ENCODE measurements around the gene TMEM94. TPM values are rescaled to one million over a fixed set of nuclear protein-coding genes. Genes with fewer than 3 reads are reported as not detected.
A peak's percentile ranks its signal among the peaks of the same experiment; 100 is the strongest.
"Not testable (repeated sequence)": the region's sequence is repeated elsewhere in the genome, so short reads cannot be mapped to it uniquely, and the experiment has no call there.

TMEM94 gene
- total RNA-seq, result 36.2 TPM

- ATAC-seq, result peak; percentile 93
Observed at GRCh38 chr17:75456417-75457046, at the start of gene TMEM94. Gene TMEM94 (plus strand): TSS chr17:75456635. CDS start chr17:75471906, 15,271 bp downstream.

GRCh38 chr17:75407655-75408352 lies 48.6 kb upstream of the TMEM94 start:
- no peak for ATAC-seq

GRCh38 chr17:75410141-75410540 lies 46.3 kb upstream of the TMEM94 start:
- no peak for ATAC-seq

- no peak for ATAC-seq
Observed at GRCh38 chr17:75411328-75412067, 44.9 kb upstream of the TMEM94 start.

GRCh38 chr17:75412455-75413317 lies 43.7 kb upstream of the TMEM94 start:
- ATAC-seq, result peak; percentile 34

- no peak for ATAC-seq
Observed at GRCh38 chr17:75414488-75414887, 41.9 kb upstream of the TMEM94 start.

GRCh38 chr17:75416006-75416405 lies 40.4 kb upstream of the TMEM94 start:
- no peak for ATAC-seq

- no peak for ATAC-seq
Observed at GRCh38 chr17:75417054-75417580, 39.3 kb upstream of the TMEM94 start.

GRCh38 chr17:75418531-75418930 lies 37.9 kb upstream of the TMEM94 start:
- ATAC-seq, result no peak

- peak; percentile 73 for ATAC-seq
Observed at GRCh38 chr17:75428543-75429469, 27.6 kb upstream of the TMEM94 start.

GRCh38 chr17:75430159-75430974 lies 26.1 kb upstream of the TMEM94 start:
- ATAC-seq, result no peak

GRCh38 chr17:75433218-75433783 lies 23.1 kb upstream of the TMEM94 start:
- ATAC-seq, result no peak

GRCh38 chr17:75434433-75434832 lies 22.0 kb upstream of the TMEM94 start:
- not testable (repeated sequence) for ATAC-seq

- not testable (repeated sequence) for ATAC-seq
Observed at GRCh38 chr17:75437404-75437803, 19.0 kb upstream of the TMEM94 start.

- ATAC-seq, result no peak
Observed at GRCh38 chr17:75439287-75439686, 17.1 kb upstream of the TMEM94 start.

GRCh38 chr17:75440738-75441448 lies 15.5 kb upstream of the TMEM94 start:
- ATAC-seq, result no peak

- ATAC-seq, result no peak
Observed at GRCh38 chr17:75442168-75443103, 14.0 kb upstream of the TMEM94 start.

GRCh38 chr17:75445296-75445695 lies 11.1 kb upstream of the TMEM94 start:
- ATAC-seq, result no peak

Measured in esophagus mucosa (tissue), 1 donor.